ENCODE results near the gene FLII. TPM values are rescaled to one million over a fixed set of nuclear protein-coding genes. Genes with fewer than 3 reads are reported as not detected.

The FLII gene
- total and polyA plus RNA-seq, 4 experiments from 2014 or later = 113 to 344 (median 268) TPM

- no peak overlapping the region for H3K4me3 Mint-ChIP-seq
- Histone ChIP-seq H3K27ac (ENCODE audit: low read depth, low read length) (no peak overlapping the region), H3K27me3 (ENCODE audit: insufficient read depth, low read length) (no peaks in the 10 kb centered on the region), H3K36me3 (ENCODE audit: insufficient read depth, low read length) (peaks cover 53% of the 10 kb centered on the region), H3K4me1 (ENCODE audit: insufficient read depth, low read length) (peaks cover 40% of the 10 kb centered on the region), H3K9me3 (ENCODE audit: control insufficient read depth in 1 of 2, low read length in 2 of 2) (no peaks in the 10 kb centered on the region), H3K4me3 (ENCODE audit: low read length in 2 of 2) (no peak overlapping the region)
- H3K27ac Mint-ChIP-seq = peak overlapping the region in 4 of 7 donors; percentile 38 to 78 (median 59)
- ChIA-PET CTCF (ENCODE audit: partially characterized antibody) (no interaction called here), POLR2A (ENCODE audit: partially characterized antibody) (interaction anchor here (2.0 to 2.5 kb wide), 2 partner anchors 10 to 16 kb away, joined by 6 to 9 read pairs; no protein-coding TSS in a partner anchor)
- H3K4me1 Mint-ChIP-seq = peaks cover 38 to 68% (median 53%) of the 10 kb centered on the region in 4 donors
- H3K36me3 Mint-ChIP-seq = peaks cover 35 to 78% of the 10 kb centered on the region in 2 donors
- no peaks in the 10 kb centered on the region for H3K9me3 Mint-ChIP-seq
- H3K27me3 Mint-ChIP-seq = no peaks in the 10 kb centered on the region
- no peak for DNase-seq
- intact Hi-C loops (cut with micrococcal nuclease) = no loop called here
Measured at GRCh38 chr17:18198530-18198929, 60.0 kb downstream of the FLII start.

- Mint-ChIP-seq H3K9me3 (no peaks in the 10 kb centered on the region), H3K4me3 (no peak overlapping the region), H3K27me3 (no peaks in the 10 kb centered on the region), H3K27ac (peak overlapping the region in 3 of 7 donors; percentile 37 to 59 (median 37)), H3K36me3 (peaks cover 33 to 77% of the 10 kb centered on the region in 2 donors), H3K4me1 (peaks cover 41 to 69% (median 57%) of the 10 kb centered on the region in 4 donors)
- Histone ChIP-seq H3K9me3 (ENCODE audit: control insufficient read depth in 1 of 2, low read length in 2 of 2) (no peaks in the 10 kb centered on the region), H3K4me1 (ENCODE audit: insufficient read depth, low read length) (peaks cover 41% of the 10 kb centered on the region), H3K4me3 (ENCODE audit: low read length in 2 of 2) (no peak overlapping the region), H3K27me3 (ENCODE audit: insufficient read depth, low read length) (no peaks in the 10 kb centered on the region), H3K27ac (ENCODE audit: low read depth, low read length) (no peak overlapping the region), H3K36me3 (ENCODE audit: insufficient read depth, low read length) (peaks cover 53% of the 10 kb centered on the region)
- intact Hi-C loops (cut with micrococcal nuclease) = no loop called here
- ChIA-PET POLR2A (ENCODE audit: partially characterized antibody) (interaction anchor here (1.3 to 2.5 kb wide), 3 partner anchors 9 to 15 kb away, joined by 6 to 9 read pairs (median 9); partner anchors contain the start of gene ALKBH5), CTCF (ENCODE audit: partially characterized antibody) (interaction anchor here (1.5 kb wide), 1 partner anchor 55 kb away, joined by 5 read pairs; no protein-coding TSS in a partner anchor)
- DNase-seq = no peak
Measured at GRCh38 chr17:18197535-18198194, 60.9 kb downstream of the FLII start.

- H3K4me3 ChIP-seq (ENCODE audit: low read length in 2 of 2) = no peak overlapping the region
- H3K27ac ChIP-seq (ENCODE audit: low read depth, low read length) = no peak overlapping the region
- CTCF ChIA-PET (ENCODE audit: partially characterized antibody) = no interaction called here
- H3K4me1 Mint-ChIP-seq = peaks cover 51 to 84% (median 69%) of the 10 kb centered on the region in 4 donors
- H3K36me3 ChIP-seq (ENCODE audit: insufficient read depth, low read length) = peaks cover 47% of the 10 kb centered on the region
- peaks cover 53% of the 10 kb centered on the region for H3K4me1 ChIP-seq (ENCODE audit: insufficient read depth, low read length)
- H3K4me3 Mint-ChIP-seq = no peak overlapping the region
- H3K27me3 ChIP-seq (ENCODE audit: insufficient read depth, low read length) = no peaks in the 10 kb centered on the region
- H3K27ac Mint-ChIP-seq = peak overlapping the region in 4 of 7 donors; percentile 0 to 48 (median 20)
- H3K36me3 Mint-ChIP-seq = peaks cover 33 to 78% of the 10 kb centered on the region in 2 donors
- no peaks in the 10 kb centered on the region for H3K9me3 ChIP-seq (ENCODE audit: control insufficient read depth in 1 of 2, low read length in 2 of 2)
- intact Hi-C loops (cut with micrococcal nuclease) = no loop called here
- no peaks in the 10 kb centered on the region for H3K27me3 Mint-ChIP-seq
- POLR2A ChIA-PET (ENCODE audit: partially characterized antibody) = interaction anchor here (4.1 kb wide), 1 partner anchor 12 kb away, joined by 25 read pairs; the partner anchor contains the start of gene ALKBH5
- DNase-seq = no peak
- no peaks in the 10 kb centered on the region for H3K9me3 Mint-ChIP-seq
Measured at GRCh38 chr17:18195246-18195645, 63.3 kb downstream of the FLII start.

Other genes with a start within 250 kb of the FLII start
- gene ATPAF2, start 219.6 kb downstream of the FLII start, total RNA-seq = 10 to 100 TPM; 24.1 to 24.3 TPM
- 10 to 100 TPM; 16.6 to 18.0 TPM for gene ATPAF2, start 219.6 kb downstream of the FLII start, polyA plus RNA-seq
- 10 to 100 TPM; 11.1 to 13.1 TPM for gene GID4, start 219.3 kb downstream of the FLII start, total RNA-seq
- 1 to 10 TPM; 6.5 to 8.4 TPM for gene GID4, start 219.3 kb downstream of the FLII start, polyA plus RNA-seq
- gene DRG2, start 170.8 kb downstream of the FLII start, total RNA-seq = 10 to 100 TPM; 56.8 to 61.0 TPM
- gene DRG2, start 170.8 kb downstream of the FLII start, polyA plus RNA-seq = 10 to 100 TPM; 40.3 to 50.4 TPM
- 1 to 10 TPM; 1.6 to 2.2 TPM for gene MYO15A, start 150.0 kb downstream of the FLII start, total RNA-seq
- gene MYO15A, start 150.0 kb downstream of the FLII start, polyA plus RNA-seq = under 1 TPM; 0.14 to 0.43 TPM
- gene ALKBH5, start 74.9 kb downstream of the FLII start, total RNA-seq = 100 to 1,000 TPM; 119 TPM
- 100 to 1,000 TPM; 128 to 132 TPM for gene ALKBH5, start 74.9 kb downstream of the FLII start, polyA plus RNA-seq
- 10 to 100 TPM; 19.9 to 20.5 TPM for gene LLGL1, start 33.1 kb downstream of the FLII start, total RNA-seq
- gene LLGL1, start 33.1 kb downstream of the FLII start, polyA plus RNA-seq = 1 to 10 TPM in 1 of 2 donors, under 1 TPM in 1; 0.25 to 1.3 TPM
- gene MIEF2, start 1.9 kb upstream of the FLII start, total RNA-seq = 10 to 100 TPM; 18.2 to 19.3 TPM
- 10 to 100 TPM in 1 of 2 donors, 1 to 10 TPM in 1; 9.9 to 10.9 TPM for gene MIEF2, start 1.9 kb upstream of the FLII start, polyA plus RNA-seq
- gene TOP3A, start 56.3 kb upstream of the FLII start, total RNA-seq = 10 to 100 TPM; 43.8 to 55.2 TPM
- 10 to 100 TPM in 1 of 2 donors, 1 to 10 TPM in 1; 6.2 to 19.1 TPM for gene TOP3A, start 56.3 kb upstream of the FLII start, polyA plus RNA-seq
- gene SMCR8, start 56.6 kb upstream of the FLII start, total RNA-seq = 10 to 100 TPM; 49.7 to 51.3 TPM
- gene SMCR8, start 56.6 kb upstream of the FLII start, polyA plus RNA-seq = 1 to 10 TPM in 1 of 2 donors, under 1 TPM in 1; 0.47 to 5.2 TPM
- gene SHMT1, start 104.8 kb upstream of the FLII start, total RNA-seq = 10 to 100 TPM; 14.6 to 15.9 TPM
- 10 to 100 TPM; 24.0 to 24.6 TPM for gene SHMT1, start 104.8 kb upstream of the FLII start, polyA plus RNA-seq
- not detected for gene EVPLL, start 119.0 kb upstream of the FLII start, total RNA-seq
- gene EVPLL, start 119.0 kb upstream of the FLII start, polyA plus RNA-seq = not detected
- gene LGALS9C, start 218.1 kb upstream of the FLII start, total RNA-seq = not detected
- not detected for gene LGALS9C, start 218.1 kb upstream of the FLII start, polyA plus RNA-seq

Measured in CD4-positive, alpha-beta memory T cell (primary cell).